Measurements from ENCODE around the gene IMMP2L.
"Not testable (repeated sequence)": the region's sequence is repeated elsewhere in the genome, so short reads cannot be mapped to it uniquely, and the experiment has no call there.

IMMP2L gene

GRCh38 chr7:110988348-110988747 lies 573.9 kb downstream of the IMMP2L start:
- no peak for DNase-seq (ENCODE audit: low spot score)

GRCh38 chr7:110987127-110987693 lies 575.1 kb downstream of the IMMP2L start:
- DNase-seq (ENCODE audit: low spot score) = no peak

GRCh38 chr7:110983822-110984456 lies 578.4 kb downstream of the IMMP2L start:
- no peak for DNase-seq (ENCODE audit: low spot score)

DNA sequence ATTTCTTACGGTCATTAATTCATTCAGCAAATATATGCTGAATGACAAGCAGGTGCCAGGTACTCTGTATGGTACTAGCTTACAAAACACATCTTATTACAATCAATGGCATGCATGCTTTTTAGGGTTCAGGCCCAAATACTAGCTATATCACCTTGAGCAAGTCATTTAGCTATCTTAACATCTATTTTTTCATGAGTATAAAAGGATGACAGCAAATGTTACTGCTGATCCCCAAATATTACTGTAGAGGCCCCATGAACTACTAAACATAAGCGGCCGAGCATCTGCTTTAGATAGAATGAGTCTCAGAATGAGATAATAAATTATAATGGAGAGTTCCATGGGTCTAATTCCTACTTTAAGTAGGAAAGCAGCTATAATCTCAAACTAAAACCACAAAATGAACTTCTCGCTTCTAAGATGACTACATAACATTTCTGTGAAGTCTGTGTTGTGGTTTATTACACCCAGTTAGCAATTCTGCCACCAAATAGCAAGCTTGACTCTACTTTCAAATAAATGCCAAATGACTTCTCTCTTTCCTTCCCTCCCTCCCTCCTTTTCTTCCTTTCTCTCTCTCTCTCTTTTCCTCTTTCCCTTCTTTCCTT lies 585.1 kb downstream of the IMMP2L start:
- no peak for DNase-seq (ENCODE audit: low spot score)

DNA sequence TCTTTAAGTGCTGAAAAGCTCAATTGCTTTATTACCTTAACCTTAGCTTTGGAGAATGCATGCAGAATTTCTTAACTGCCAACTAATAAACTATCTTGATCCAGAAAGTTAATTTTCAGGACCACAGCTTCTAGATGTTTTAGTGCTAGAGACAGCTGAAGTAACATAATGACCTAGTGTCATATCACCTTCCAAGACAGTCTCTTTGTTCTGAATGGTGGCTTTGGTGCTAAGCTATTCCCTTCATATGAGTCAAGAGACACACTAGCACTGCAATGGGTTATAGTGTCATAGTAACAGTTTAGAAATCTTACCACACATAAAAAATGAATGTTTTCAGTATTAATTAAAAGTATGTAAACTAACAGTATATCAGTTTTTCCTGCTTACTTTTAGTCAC lies 586.8 kb downstream of the IMMP2L start:
- DNase-seq (ENCODE audit: low spot score) = no peak

DNA sequence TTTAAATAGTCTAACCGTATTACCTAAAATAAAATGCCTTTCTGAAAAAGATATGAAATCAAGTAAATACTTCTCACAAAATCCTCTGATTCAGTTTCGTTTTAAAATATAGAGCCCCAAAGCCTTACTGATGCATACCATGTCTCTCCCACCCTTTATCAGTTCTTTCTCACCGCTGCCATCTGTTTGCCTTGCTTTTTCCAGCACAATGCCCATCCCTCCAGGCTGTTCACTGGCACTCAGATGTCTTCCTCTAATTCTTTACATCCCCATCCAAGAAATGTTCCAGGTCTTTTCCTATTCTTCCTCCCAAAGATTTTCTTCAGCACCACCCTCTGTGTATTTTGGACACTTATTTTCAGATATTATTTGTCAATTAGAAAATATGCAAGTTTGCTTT lies 587.9 kb downstream of the IMMP2L start:
- no peak for DNase-seq (ENCODE audit: low spot score)

GRCh38 chr7:110973196-110973990 lies 588.9 kb downstream of the IMMP2L start:
- DNase-seq (ENCODE audit: low spot score) = no peak

DNA sequence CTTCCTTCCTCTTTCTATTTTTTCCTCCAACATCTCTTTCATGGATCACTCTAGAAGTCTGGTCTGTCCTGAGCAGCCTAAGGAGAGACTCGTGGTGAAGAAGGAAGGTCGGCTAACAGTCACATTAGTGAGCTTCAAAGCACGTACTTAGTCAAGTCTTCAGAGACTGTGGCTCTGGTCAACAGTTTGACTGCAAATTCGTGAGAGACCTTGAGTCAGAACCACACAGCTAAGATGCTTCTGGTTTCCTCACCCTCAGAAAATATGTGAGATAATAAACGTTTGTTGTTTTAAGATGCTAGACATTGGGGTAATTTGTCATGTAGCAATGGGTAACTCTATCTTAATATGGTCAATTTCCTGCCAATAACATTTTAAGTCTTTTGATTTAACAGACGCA lies 597.5 kb downstream of the IMMP2L start:
- no peak for DNase-seq (ENCODE audit: low spot score)

GRCh38 chr7:110962826-110963225 lies 599.5 kb downstream of the IMMP2L start:
- DNase-seq (ENCODE audit: low spot score) = no peak

GRCh38 chr7:110962374-110962773 lies 599.9 kb downstream of the IMMP2L start:
- DNase-seq (ENCODE audit: low spot score) = no peak

DNA sequence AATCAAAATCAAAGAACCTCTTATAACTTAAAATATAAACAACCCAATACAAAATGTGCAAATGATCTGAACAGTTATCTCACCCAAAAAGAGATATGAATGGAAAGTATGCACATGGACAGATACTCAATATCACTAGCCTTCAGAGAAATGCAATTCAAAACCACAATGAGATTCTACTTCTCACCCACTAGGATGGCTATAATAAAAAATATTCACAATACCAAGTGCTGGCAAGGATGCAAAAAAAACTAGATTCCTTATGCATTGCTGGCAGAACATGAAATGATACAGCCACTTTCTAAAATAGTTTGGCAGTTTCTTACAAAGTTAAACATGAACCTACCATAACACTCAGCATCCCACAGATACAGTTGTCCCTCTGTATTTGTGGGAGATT lies 601.5 kb downstream of the IMMP2L start:
- no peak for DNase-seq (ENCODE audit: low spot score)

GRCh38 chr7:110948280-110948679 lies 614.0 kb downstream of the IMMP2L start:
- DNase-seq (ENCODE audit: low spot score) = no peak

- no peak for DNase-seq (ENCODE audit: low spot score)
Measured at GRCh38 chr7:110947408-110947807, 614.9 kb downstream of the IMMP2L start.

GRCh38 chr7:110944966-110945644 lies 617.2 kb downstream of the IMMP2L start:
- no peak for DNase-seq (ENCODE audit: low spot score)

DNA sequence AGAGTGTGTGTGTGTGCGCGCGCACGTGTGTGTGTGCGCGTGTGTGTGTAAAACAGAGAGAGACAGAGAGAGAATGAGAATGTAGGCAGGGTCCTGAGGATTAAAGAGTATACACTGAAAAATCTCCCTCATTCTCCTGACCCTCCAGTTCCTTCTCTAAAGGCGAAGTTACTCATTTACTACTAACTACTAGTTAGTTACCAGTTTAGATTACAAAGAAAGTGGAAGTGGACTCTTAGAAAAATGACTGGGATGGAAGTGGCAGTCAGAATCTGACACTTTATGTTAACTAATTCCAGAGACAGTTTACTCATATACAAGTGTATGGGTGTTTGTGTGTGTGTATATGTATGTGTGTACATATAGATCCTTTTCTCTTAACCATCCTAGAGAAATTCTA lies 617.8 kb downstream of the IMMP2L start:
- DNase-seq (ENCODE audit: low spot score) = no peak

- DNase-seq (ENCODE audit: low spot score) = peak; percentile 15
Measured at GRCh38 chr7:110943701-110944345, 618.5 kb downstream of the IMMP2L start.

DNA sequence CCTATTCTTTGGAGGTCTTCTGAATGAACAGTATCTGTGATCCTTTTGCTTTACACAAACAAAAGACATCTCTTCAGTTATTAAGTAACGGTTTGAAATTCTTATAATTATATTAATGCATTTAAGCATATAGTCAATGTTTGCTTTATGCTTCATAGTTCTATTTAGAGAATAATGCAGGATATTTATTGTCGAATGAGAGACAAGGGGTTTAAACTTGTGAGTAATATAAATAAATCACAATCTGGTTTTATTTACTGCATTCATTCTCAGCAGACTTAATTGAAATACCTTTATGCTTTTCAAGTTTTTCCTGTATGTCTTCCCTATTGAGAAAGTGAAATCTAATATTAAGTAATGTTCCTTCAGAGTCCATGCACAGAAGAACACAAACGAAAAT lies 620.9 kb downstream of the IMMP2L start:
- DNase-seq (ENCODE audit: low spot score) = no peak

DNA sequence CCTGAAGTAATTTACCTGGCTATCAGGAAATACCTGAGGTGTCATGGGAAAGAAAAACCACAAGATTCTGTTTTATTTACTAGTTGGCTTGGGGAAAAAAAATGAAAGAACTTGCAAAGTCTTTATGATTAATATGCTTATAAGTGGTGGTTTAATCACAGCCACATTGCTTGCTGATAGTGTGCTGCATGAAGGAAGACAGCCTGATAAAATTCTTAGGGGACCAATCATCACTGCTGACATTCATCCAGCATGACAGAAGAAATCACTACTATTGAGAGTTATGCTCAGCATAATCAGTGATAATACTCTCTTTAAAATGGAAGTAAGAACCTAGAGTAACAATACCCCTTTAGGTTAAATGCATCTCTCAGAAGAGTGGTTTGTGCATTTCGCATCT lies 621.5 kb downstream of the IMMP2L start:
- DNase-seq (ENCODE audit: low spot score) = peak; percentile 5

DNA sequence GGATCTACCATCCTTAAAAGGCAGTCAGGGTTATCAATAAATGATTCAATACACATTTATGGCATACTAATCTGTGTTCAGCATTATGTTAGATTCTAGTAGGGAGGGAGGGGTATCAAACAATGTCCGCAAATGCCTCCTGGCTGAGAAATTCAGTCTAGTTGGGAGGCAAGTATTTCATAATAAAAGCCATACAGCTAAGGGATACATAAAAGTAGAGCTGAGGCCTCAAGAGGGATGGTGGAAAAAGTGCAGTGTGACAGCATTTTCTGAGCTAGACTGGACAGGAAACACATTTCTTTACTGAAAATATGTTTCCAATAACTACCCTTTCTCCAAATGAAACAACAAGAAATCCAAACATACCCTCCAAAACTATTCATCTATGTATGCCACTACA lies 624.1 kb downstream of the IMMP2L start:
- DNase-seq (ENCODE audit: low spot score) = no peak

DNA sequence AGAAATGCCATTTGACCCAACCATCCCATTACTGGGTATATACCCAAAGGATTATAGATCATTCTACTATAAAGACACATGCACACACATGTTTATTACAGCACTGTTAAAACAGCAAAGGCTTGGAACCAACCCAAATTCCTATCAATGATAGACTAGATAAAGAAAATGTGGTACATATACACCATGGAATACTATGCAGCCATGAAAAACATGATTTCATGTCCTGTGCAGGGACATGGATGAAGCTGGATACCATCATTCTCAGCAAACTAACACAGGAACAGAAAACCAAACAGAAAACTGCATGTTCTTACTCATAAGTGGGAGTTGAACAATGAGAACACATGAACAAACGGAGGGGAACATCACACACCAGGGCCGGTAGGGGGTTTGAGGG lies 625.6 kb downstream of the IMMP2L start:
- not testable (repeated sequence) for DNase-seq (ENCODE audit: low spot score)

DNA sequence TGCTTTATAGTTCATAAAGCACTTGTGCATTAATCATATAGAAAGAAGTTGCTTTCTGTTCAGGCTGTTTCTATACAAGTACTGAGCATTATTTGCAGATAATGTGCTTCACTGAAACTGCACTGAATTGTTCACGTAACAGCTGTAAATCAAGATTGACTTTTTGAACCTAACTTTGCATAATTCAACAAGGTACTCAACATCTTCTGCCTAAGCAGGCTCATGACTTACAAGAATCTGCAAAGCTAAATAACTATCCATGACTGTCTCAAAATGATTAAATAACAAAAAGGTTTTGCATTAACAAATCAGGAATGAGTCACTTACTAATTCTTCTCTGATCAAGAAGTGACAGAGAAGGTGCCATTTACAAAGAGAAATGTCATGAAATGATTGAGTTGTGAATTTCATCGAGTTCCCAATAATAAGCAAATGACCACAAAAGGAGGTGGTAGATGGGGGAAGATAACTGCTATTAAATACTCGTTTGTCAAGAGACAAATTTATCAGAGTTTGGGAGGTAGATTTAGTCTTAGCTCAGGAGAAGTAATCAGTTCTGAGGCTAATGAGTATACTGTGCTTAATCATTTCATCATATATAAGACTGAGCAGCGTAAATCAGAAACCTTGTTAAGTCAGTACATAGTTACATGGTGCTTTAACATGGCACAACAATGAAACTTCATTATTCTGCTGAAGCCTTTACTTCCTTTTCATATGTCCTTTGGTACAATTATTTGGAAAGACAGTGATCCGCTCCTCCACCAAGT lies 632.6 kb downstream of the IMMP2L start:
- DNase-seq (ENCODE audit: low spot score) = no peak

All from AG08396 (cell line).